ENCODE measurements around the gene CENPT.

- TF ChIP-seq, protein P1, sequence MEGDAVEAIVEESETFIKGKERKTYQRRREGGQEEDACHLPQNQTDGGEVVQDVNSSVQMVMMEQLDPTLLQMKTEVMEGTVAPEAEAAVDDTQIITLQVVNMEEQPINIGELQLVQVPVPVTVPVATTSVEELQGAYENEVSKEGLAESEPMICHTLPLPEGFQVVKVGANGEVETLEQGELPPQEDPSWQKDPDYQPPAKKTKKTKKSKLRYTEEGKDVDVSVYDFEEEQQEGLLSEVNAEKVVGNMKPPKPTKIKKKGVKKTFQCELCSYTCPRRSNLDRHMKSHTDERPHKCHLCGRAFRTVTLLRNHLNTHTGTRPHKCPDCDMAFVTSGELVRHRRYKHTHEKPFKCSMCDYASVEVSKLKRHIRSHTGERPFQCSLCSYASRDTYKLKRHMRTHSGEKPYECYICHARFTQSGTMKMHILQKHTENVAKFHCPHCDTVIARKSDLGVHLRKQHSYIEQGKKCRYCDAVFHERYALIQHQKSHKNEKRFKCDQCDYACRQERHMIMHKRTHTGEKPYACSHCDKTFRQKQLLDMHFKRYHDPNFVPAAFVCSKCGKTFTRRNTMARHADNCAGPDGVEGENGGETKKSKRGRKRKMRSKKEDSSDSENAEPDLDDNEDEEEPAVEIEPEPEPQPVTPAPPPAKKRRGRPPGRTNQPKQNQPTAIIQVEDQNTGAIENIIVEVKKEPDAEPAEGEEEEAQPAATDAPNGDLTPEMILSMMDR (IDR thresholded peaks at IDR 0.05; ENCODE audit: borderline replicate concordance, extremely low read depth, low read length, poor library complexity, severe bottlenecking) = no peak
- TF ChIP-seq EZH2 (IDR thresholded peaks at IDR 0.05; ENCODE audit: borderline replicate concordance, low read depth, low read length, severe bottlenecking) = no peak
These were observed 9.7 kb downstream of the CENPT start for GRCh38 chr16:67837811-67838210.
